ENCODE measurements around the gene SETD4.

GRCh38 chr21:36063375-36064084 lies 3.2 kb upstream of the SETD4 start:
- no peak for TF ChIP-seq CTCF (IDR thresholded peaks at IDR 0.05; ENCODE audit: low read depth, low read length)
- no peak for TF ChIP-seq EZH2phosphoT487 (IDR thresholded peaks at IDR 0.05; ENCODE audit: low read depth)
